ENCODE results near the gene CUL9. TPM values are rescaled to one million over a fixed set of nuclear protein-coding genes. Genes with fewer than 3 reads are reported as not detected.

Gene CUL9
- total RNA-seq, 4 donors from 2014 or later, result 26.2 to 50.9 (median 32.5) TPM

- DNase-seq, result no peak
These were observed 49.1 kb downstream of the CUL9 start for GRCh38 chr6:43231053-43231452.

GRCh38 chr6:43231735-43232450, 49.9 kb downstream of the CUL9 start:
- Histone ChIP-seq H3K36me3 (no peaks in the 10 kb centered on the region), H3K27ac (no peak overlapping the region), H3K9me3 (no peaks in the 10 kb centered on the region), H3K4me1 (peaks cover 5 to 20% (median 7%) of the 10 kb centered on the region in 3 donors), H3K27me3 (peaks cover 0 to 6% (median 0%) of the 10 kb centered on the region in 4 donors), H3K4me3 (no peak overlapping the region)
- intact Hi-C loops (cut with DNase I), result no loop called here
- DNase-seq, result no peak
- WGBS, 2 donors, result 67 to 79% methylated on average over 3 of the region's 3 CpGs
- TF ChIP-seq CTCF (IDR thresholded peaks at IDR 0.05) (no peak), POLR2A (IDR thresholded peaks at IDR 0.05) (no peak)

More at GRCh38 chr6:43231053-43231452, 49.1 kb downstream of the CUL9 start:
- peaks cover 0 to 3% (median 0%) of the 10 kb centered on the region in 4 donors for H3K27me3 ChIP-seq
- no peaks in the 10 kb centered on the region for H3K36me3 ChIP-seq
- no peak overlapping the region for H3K27ac ChIP-seq
- intact Hi-C loops (cut with DNase I), result no loop called here
- H3K9me3 ChIP-seq, result no peaks in the 10 kb centered on the region
- no peak overlapping the region for H3K4me3 ChIP-seq
- H3K4me1 ChIP-seq, result peaks cover 5 to 23% (median 7%) of the 10 kb centered on the region in 3 donors
- TF ChIP-seq POLR2A (IDR thresholded peaks at IDR 0.05) (no peak), CTCF (IDR thresholded peaks at IDR 0.05) (no peak)
- 94 to 98% methylated on average over 4 of the region's 4 CpGs for WGBS, 2 donors

- TF ChIP-seq CTCF (IDR thresholded peaks at IDR 0.05), result no peak
- TF ChIP-seq POLR2A (IDR thresholded peaks at IDR 0.05), result no peak
- intact Hi-C loops (cut with DNase I), result no loop called here
- no peak for DNase-seq
- Histone ChIP-seq H3K27me3 (peaks cover 0 to 42% (median 0%) of the 10 kb centered on the region in 4 donors), H3K4me1 (no peaks in the 10 kb centered on the region), H3K36me3 (no peaks in the 10 kb centered on the region), H3K9me3 (no peaks in the 10 kb centered on the region), H3K27ac (no peak overlapping the region), H3K4me3 (no peak overlapping the region)
- WGBS, 2 donors, result 84 to 85% methylated on average over 2 of the region's 2 CpGs
These were observed 53.8 kb downstream of the CUL9 start for GRCh38 chr6:43235841-43236240.

- DNase-seq, result no peak
- peaks cover 0 to 74% (median 4%) of the 10 kb centered on the region in 4 donors for H3K27me3 ChIP-seq
- H3K4me1 ChIP-seq, result no peaks in the 10 kb centered on the region
- WGBS, 2 donors, result 64 to 69% methylated on average over 2 of the region's 2 CpGs
- TF ChIP-seq POLR2A (IDR thresholded peaks at IDR 0.05) (no peak), CTCF (IDR thresholded peaks at IDR 0.05) (no peak)
- intact Hi-C loops (cut with DNase I), result no loop called here
- no peak overlapping the region for H3K4me3 ChIP-seq
- H3K9me3 ChIP-seq, result no peaks in the 10 kb centered on the region
- H3K27ac ChIP-seq, result no peak overlapping the region
- H3K36me3 ChIP-seq, result no peaks in the 10 kb centered on the region
These were observed 57.1 kb downstream of the CUL9 start for GRCh38 chr6:43239054-43239453.

- Histone ChIP-seq H3K27ac (no peak overlapping the region), H3K9me3 (no peaks in the 10 kb centered on the region), H3K36me3 (no peaks in the 10 kb centered on the region), H3K4me3 (no peak overlapping the region), H3K4me1 (no peaks in the 10 kb centered on the region), H3K27me3 (peaks cover 0 to 90% (median 4%) of the 10 kb centered on the region in 4 donors)
- no peak for DNase-seq
- intact Hi-C loops (cut with DNase I), result no loop called here
- TF ChIP-seq POLR2A (IDR thresholded peaks at IDR 0.05), result no peak
- no peak for TF ChIP-seq CTCF (IDR thresholded peaks at IDR 0.05)
- WGBS, 2 donors, result 63 to 69% methylated on average over 1 of the region's 1 CpG
These were observed 59.0 kb downstream of the CUL9 start for GRCh38 chr6:43240950-43241349.

All from esophagus squamous epithelium (tissue), 5 donors.